ENCODE results near the gene FOXN4.

GRCh38 chr12:109258201-109258600 lies 50.9 kb downstream of the FOXN4 start:
- TF ChIP-seq EP300 (IDR thresholded peaks at IDR 0.05): no peak
- no peak for TF ChIP-seq CTCF (IDR thresholded peaks at IDR 0.05)
- TF ChIP-seq POLR2A (IDR thresholded peaks at IDR 0.05; ENCODE audit: low read depth): no peak
- no peak for TF ChIP-seq POLR2AphosphoS5 (IDR thresholded peaks at IDR 0.05)

Measured in esophagus muscularis mucosa (tissue), 4 donors.